ENCODE results near the gene DNAH14.

- TF ChIP-seq CTCF (IDR thresholded peaks at IDR 0.05): no peak
- TF ChIP-seq POLR2A (IDR thresholded peaks at IDR 0.05): no peak
Measured at GRCh38 chr1:225409051-225409450, 479.6 kb downstream of the DNAH14 start.
